Stimulated activated CD4-positive, alpha-beta T cell treated with anti-CD3 and anti-CD28 coated beads, Interleukin-2, amount 100 ng/mL, for 24 hours (primary cell): ENCODE measurements around the gene DNM2.
"Not testable (repeated sequence)": the region's sequence is repeated elsewhere in the genome, so short reads cannot be mapped to it uniquely, and the experiment has no call there.

Experiments
- DNase-seq, 2 donors: peaks; one replicate each; pipeline ENCODE4 v3.0.0-alpha.2; 2020

DNM2 gene

DNA sequence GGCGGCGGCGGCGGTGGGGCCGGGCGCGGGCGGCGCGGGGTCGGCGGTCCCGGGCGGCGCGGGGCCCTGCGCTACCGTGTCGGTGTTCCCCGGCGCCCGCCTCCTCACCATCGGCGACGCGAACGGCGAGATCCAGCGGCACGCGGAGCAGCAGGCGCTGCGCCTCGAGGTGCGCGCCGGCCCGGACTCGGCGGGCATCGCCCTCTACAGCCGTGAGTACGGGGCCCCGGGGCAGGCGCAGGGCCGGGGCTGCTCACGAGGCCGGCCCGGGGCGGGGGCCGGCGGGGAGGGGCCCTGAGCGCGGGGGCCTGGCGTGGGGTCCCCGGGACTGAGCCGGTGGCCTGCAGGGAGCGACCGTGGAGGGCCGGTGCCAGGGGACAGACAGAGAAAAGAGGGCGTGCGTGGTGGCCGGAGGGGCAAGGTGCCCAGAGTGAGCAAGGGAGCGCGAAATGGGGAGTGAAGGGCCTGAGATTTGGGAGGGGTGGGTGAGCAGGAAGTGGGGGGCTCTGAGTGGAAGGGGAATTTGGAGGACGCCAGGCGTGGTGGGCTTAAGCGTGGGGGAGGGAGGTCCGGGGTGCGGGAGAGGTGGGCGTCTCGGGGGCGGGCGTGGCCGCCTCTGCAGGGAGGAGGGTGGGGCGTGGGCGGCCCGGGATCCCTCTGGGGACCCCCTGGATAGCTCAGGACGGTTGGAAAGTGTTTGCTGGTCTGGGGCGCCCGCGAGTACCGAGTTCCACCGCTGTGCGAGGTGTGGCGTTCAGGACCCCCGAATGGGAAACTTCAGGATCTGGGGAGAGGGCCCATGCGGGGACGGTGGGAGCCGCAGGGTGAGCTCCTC, 154.0 kb downstream of the DNM2 start:
- DNase-seq: peak; percentile 31 to 43

- peak in 1 of 2 donors; percentile 43 for DNase-seq
These were observed 154.7 kb downstream of the DNM2 start for GRCh38 chr19:10872546-10873107.

DNA sequence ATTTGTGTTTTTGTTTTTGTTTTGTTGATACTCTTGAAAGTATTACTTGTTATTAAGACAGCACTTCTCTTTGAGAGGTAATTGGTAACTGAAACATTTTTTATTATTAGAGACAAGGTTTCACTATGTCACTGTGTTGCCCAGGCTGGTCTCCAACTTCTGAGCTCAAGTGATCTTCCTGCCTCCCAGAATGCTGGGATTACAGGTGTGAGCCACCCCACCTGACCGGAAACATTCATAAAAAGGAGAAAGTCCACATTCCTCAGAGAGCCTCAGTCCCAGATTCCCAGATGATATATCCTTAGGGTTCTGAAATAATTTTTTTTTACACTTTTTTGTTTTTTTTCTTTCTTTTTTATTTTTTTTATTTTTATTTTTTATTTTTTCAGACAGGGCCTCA, 156.1 kb downstream of the DNM2 start:
- DNase-seq: no peak

DNA sequence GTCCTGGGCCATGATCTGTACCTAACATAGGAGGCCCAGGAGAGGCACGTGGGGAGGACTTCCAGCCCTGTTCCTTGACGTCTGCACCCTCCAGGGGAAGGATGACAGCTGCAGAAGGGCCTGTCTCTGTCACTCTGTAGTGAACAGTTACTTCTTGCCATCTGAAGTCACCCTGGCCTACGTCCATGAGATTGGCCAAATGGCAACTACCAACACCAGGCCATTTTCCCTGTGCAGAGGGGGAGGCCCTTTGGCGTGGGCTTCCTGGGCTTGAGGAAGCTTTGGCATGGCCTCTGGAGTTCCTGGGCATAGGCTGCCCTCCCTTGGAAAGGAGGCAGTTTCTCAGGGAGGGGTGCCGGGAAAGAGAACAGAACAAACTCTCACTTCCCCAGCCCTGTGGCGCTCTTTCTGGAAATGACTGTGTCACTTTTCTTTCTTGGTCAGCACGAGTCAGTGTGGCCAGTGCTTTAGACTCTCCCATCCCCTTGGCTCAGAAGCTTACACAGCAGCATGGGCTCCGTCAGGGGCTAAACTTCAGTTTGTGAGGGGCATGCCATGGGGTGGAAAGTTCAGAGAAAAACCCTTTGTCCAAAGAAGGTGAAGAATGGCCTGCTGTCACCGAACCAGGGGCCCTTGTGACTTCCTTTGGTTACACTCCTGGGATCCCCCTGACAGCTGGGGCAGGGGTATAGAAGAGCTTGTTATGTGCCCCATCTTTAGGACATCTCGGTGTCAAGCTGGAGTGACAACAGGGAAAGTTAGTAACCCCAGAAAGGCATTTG, 158.8 kb downstream of the DNM2 start:
- no peak for DNase-seq

DNA sequence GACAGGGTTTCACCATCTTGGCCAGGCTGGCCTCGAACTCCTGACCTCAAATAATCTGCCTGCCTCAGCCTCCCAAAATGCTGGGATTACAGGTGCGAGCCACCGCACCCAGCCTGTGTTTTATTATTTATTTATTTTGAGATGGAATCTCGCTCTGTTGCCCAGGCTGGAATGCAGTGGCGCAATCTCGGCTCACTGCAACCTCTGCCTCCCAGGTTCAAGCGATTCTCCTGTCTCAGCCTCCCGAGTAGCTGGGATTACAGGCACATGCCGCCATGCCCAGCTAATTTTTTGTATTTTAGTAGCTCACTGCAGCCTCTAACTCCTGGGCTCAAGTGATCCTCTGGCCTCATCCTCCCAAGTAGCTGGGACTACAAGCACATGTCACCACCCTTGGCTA, 159.7 kb downstream of the DNM2 start:
- not testable (repeated sequence) for DNase-seq

DNA sequence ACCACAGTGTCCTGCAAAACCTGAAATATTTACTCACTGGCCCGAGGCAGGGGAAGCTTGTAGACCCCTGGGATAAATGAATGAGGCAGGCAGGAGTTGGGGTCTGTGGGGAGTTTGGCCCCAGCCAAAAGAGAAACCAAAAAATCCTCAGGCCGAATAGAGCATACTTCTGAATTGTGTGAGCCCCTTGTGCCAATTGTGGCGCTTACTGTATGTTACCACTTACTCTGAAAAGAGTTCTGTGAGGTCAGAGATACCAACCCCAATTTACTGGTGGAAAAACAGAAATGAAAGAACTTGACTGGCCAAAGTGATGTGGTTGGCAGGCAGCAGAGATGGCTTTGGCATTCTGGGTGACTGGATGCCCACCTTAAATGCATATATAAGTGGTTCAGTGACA, 160.4 kb downstream of the DNM2 start:
- DNase-seq: no peak
